ENCODE results near the gene DOCK2.
"Not testable (repeated sequence)": the region's sequence is repeated elsewhere in the genome, so short reads cannot be mapped to it uniquely, and the experiment has no call there.

DOCK2 gene

GRCh38 chr5:169913479-169913878 lies 276.4 kb downstream of the DOCK2 start:
- DNase-seq, result no peak

- no peak for DNase-seq
Observed at GRCh38 chr5:169914766-169915165, 277.7 kb downstream of the DOCK2 start.

- no peak for DNase-seq
Observed at GRCh38 chr5:169917500-169917899, 280.4 kb downstream of the DOCK2 start.

GRCh38 chr5:169918228-169918627 lies 281.2 kb downstream of the DOCK2 start:
- DNase-seq, result no peak

GRCh38 chr5:169920474-169920873 lies 283.4 kb downstream of the DOCK2 start:
- DNase-seq, result no peak

- no peak for DNase-seq
Observed at GRCh38 chr5:169921384-169921783, 284.3 kb downstream of the DOCK2 start.

- DNase-seq, result no peak
Observed at GRCh38 chr5:169921949-169922348, 284.9 kb downstream of the DOCK2 start.

- DNase-seq, result no peak
Observed at GRCh38 chr5:169922474-169922873, 285.4 kb downstream of the DOCK2 start.

- no peak for DNase-seq
Observed at GRCh38 chr5:169923988-169924387, 286.9 kb downstream of the DOCK2 start.

GRCh38 chr5:169933127-169933526 lies 296.1 kb downstream of the DOCK2 start:
- no peak for DNase-seq

GRCh38 chr5:169933616-169934015 lies 296.5 kb downstream of the DOCK2 start:
- DNase-seq, result no peak

- no peak for DNase-seq
Observed at GRCh38 chr5:169934990-169935389, 297.9 kb downstream of the DOCK2 start.

GRCh38 chr5:169935762-169936161 lies 298.7 kb downstream of the DOCK2 start:
- no peak for DNase-seq

GRCh38 chr5:169938439-169938838 lies 301.4 kb downstream of the DOCK2 start:
- DNase-seq, result no peak

- DNase-seq, result no peak
Observed at GRCh38 chr5:169939731-169940130, 302.7 kb downstream of the DOCK2 start.

GRCh38 chr5:169941542-169941941 lies 304.5 kb downstream of the DOCK2 start:
- no peak for DNase-seq

- DNase-seq, result no peak
Observed at GRCh38 chr5:169942181-169942580, 305.1 kb downstream of the DOCK2 start.

GRCh38 chr5:169943026-169943425 lies 306.0 kb downstream of the DOCK2 start:
- DNase-seq, result no peak

GRCh38 chr5:169944115-169944514 lies 307.0 kb downstream of the DOCK2 start:
- no peak for DNase-seq

GRCh38 chr5:169944922-169945680 lies 308.0 kb downstream of the DOCK2 start:
- no peak for DNase-seq

GRCh38 chr5:169945831-169946261 lies 308.8 kb downstream of the DOCK2 start:
- no peak for DNase-seq

GRCh38 chr5:169946743-169947295 lies 309.7 kb downstream of the DOCK2 start:
- DNase-seq, result no peak

GRCh38 chr5:169950333-169950732 lies 313.3 kb downstream of the DOCK2 start:
- no peak for DNase-seq

- not testable (repeated sequence) for DNase-seq
Observed at GRCh38 chr5:169953196-169953595, 316.1 kb downstream of the DOCK2 start.

GRCh38 chr5:169954786-169955185 lies 317.7 kb downstream of the DOCK2 start:
- no peak for DNase-seq
